RWPE2 (cell line): Measurements from ENCODE around the gene CRKL.

Source experiments
- ATAC-seq: fragments of 200-7000 bp; cut with Tn5 transposase; 3 replicates; pipeline ENCODE4 v1.9.1; 2021; ENCODE audit warnings: low read depth
- DNase-seq: peaks from one replicate; pipeline ENCODE4 v3.0.0-alpha.2; 2020; ENCODE audit warnings: low spot score
- H3K27ac ChIP-seq: fragments of 450-650 bp; 2 replicates; pipeline ENCODE4 v1.5.1; 2017; ENCODE audit warnings: mild to moderate bottlenecking; ENCODE audit not compliant: poor library complexity, severe bottlenecking
- H3K27me3 ChIP-seq: fragments of 250-450 bp; sonication (Bioruptor Pico); 2 replicates; pipeline ENCODE4 v1.5.1; 2021; ENCODE audit warnings: mild to moderate bottlenecking, moderate library complexity; ENCODE audit not compliant: insufficient read depth, poor library complexity, severe bottlenecking
- H3K36me3 ChIP-seq: fragments of 250-450 bp; sonication (Bioruptor Pico); 2 replicates; pipeline ENCODE4 v1.5.1; 2020; ENCODE audit warnings: low read depth, mild to moderate bottlenecking, moderate library complexity
- H3K4me1 ChIP-seq: fragments of 250-450 bp; sonication (Bioruptor Pico); 2 replicates; pipeline ENCODE4 v1.5.1; 2021; ENCODE audit warnings: mild to moderate bottlenecking, moderate library complexity; ENCODE audit not compliant: insufficient read depth, poor library complexity, severe bottlenecking
- H3K4me3 ChIP-seq: fragments of 250-450 bp; sonication (Bioruptor Pico); 2 replicates; pipeline ENCODE4 v1.5.1; 2021; ENCODE audit warnings: mild to moderate bottlenecking, moderate library complexity; ENCODE audit not compliant: severe bottlenecking
- H3K9me3 ChIP-seq: fragments of 250-450 bp; sonication (Bioruptor Pico); 2 replicates; pipeline ENCODE4 v1.5.1; 2021; ENCODE audit warnings: mild to moderate bottlenecking, moderate library complexity; ENCODE audit not compliant: severe bottlenecking
- TF ChIP-seq, protein P1 (sequence below): fragments of 450-650 bp; IDR thresholded peaks from one replicate; pipeline ENCODE4 v1.5.1; 2017; ENCODE audit warnings: mild to moderate bottlenecking, moderate library complexity; ENCODE audit not compliant: poor library complexity, severe bottlenecking

CRKL gene, protein sequence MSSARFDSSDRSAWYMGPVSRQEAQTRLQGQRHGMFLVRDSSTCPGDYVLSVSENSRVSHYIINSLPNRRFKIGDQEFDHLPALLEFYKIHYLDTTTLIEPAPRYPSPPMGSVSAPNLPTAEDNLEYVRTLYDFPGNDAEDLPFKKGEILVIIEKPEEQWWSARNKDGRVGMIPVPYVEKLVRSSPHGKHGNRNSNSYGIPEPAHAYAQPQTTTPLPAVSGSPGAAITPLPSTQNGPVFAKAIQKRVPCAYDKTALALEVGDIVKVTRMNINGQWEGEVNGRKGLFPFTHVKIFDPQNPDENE

GRCh38 chr22:20916916-20917810 lies at the start of gene CRKL:
TSS of gene CRKL (plus strand) at chr22:20917407. CDS start at chr22:20917935, 528 bp downstream.
- TF ChIP-seq, protein P1, sequence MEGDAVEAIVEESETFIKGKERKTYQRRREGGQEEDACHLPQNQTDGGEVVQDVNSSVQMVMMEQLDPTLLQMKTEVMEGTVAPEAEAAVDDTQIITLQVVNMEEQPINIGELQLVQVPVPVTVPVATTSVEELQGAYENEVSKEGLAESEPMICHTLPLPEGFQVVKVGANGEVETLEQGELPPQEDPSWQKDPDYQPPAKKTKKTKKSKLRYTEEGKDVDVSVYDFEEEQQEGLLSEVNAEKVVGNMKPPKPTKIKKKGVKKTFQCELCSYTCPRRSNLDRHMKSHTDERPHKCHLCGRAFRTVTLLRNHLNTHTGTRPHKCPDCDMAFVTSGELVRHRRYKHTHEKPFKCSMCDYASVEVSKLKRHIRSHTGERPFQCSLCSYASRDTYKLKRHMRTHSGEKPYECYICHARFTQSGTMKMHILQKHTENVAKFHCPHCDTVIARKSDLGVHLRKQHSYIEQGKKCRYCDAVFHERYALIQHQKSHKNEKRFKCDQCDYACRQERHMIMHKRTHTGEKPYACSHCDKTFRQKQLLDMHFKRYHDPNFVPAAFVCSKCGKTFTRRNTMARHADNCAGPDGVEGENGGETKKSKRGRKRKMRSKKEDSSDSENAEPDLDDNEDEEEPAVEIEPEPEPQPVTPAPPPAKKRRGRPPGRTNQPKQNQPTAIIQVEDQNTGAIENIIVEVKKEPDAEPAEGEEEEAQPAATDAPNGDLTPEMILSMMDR = peak; percentile 98
- peaks cover 15% of the 10 kb centered on the region for H3K4me1 ChIP-seq
- no peaks in the 10 kb centered on the region for H3K27me3 ChIP-seq
- H3K36me3 ChIP-seq = peaks cover 20% of the 10 kb centered on the region
- peak; percentile 96 for DNase-seq
- peak within 1 kb of the TSS; percentile 67 for H3K4me3 ChIP-seq
- ATAC-seq = peak; percentile 95
- no peaks in the 10 kb centered on the region for H3K9me3 ChIP-seq
- peak within 1 kb of the TSS; percentile 69 for H3K27ac ChIP-seq

DNA sequence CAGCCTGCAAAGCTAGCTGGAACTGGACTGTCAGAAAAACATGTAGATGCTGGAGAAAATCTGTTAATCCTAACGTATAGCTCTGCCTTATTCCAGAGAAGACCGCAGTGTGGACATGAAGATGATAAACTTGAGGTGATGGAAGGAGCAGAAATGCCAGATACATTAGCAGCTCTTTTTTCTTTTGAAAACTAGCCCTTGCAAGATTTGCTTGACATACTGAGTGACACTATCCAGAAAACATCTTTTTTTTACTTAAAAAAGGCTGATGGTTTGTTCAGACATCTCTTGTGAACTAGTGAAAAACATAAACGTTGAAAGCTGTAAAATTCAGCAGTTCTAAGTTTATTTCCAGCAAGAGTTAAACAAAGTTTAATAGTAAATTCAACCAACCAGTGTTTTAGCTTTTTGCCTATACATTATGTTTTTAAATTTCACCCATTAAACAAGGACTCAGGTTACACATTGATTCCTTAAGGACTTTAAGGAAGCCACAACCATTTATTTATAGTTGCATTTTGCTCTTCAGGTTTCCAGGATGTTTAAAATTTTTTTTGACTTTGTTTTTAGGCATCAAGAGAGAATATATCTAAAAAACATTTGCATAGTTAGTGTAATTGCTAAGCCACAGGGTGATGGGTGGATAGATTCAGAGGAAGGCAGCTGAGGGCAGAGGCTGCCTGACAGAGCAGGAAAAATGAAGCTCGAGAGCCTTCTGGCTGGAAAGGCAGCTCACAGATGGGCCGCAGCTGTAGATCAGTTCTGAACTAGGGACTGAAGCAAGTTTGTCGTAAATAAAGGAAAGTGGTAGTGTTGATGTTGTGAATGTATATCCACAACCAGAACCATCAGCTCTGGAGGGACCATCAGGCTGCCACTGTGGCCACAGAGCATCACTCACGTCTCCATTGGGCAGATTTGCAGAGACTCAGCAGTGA lies 48.9 kb upstream of the CRKL start:
- Histone ChIP-seq H3K4me3 (no peak overlapping the region), H3K27me3 (no peaks in the 10 kb centered on the region), H3K36me3 (peaks cover 11% of the 10 kb centered on the region; the same call in 1 of the 2 replicates), H3K9me3 (peaks cover 4% of the 10 kb centered on the region), H3K27ac (no peak overlapping the region), H3K4me1 (no peaks in the 10 kb centered on the region)
- no peak for DNase-seq
- no peak for ATAC-seq
- TF ChIP-seq, protein P1 = no peak

- peaks cover 11% of the 10 kb centered on the region; the same call in 1 of the 2 replicates for H3K36me3 ChIP-seq
- no peak overlapping the region for H3K4me3 ChIP-seq
- no peaks in the 10 kb centered on the region for H3K4me1 ChIP-seq
- H3K9me3 ChIP-seq = peaks cover 4% of the 10 kb centered on the region
- no peak overlapping the region for H3K27ac ChIP-seq
- no peaks in the 10 kb centered on the region for H3K27me3 ChIP-seq
- DNase-seq (no peak), ATAC-seq (no peak)
- TF ChIP-seq, protein P1 = no peak
Measured at GRCh38 chr22:20869234-20869633, 48.0 kb upstream of the CRKL start.

DNA sequence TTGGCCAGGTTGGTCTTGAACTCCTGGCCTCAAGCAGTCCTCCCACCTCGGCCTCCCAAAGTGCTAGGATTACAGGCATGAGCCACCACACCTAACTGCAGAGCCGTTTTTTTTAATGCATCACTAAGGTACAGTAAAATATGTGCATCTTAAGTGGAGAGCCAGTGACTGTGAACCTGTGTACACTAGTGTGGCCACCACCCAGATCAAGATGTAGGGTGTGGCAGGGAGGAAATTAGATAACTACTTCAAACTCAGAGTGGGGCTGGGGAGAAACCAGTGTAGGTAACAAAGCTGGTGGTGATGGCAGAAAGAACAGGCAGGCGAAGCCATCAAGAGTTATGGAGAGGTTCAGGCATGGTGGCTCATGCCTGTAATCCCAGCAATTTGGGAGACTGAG lies 44.0 kb upstream of the CRKL start:
- Histone ChIP-seq H3K9me3 (peaks cover 4% of the 10 kb centered on the region), H3K27ac (no peak overlapping the region), H3K27me3 (no peaks in the 10 kb centered on the region), H3K4me1 (no peaks in the 10 kb centered on the region), H3K4me3 (no peak overlapping the region), H3K36me3 (peaks cover 16% of the 10 kb centered on the region)
- ATAC-seq (no peak), DNase-seq (no peak)
- TF ChIP-seq, protein P1 = no peak
